ENCODE measurements around the gene CAB39L. TPM values are rescaled to one million over a fixed set of nuclear protein-coding genes. Genes with fewer than 3 reads are reported as not detected.

CAB39L gene
- total and polyA plus RNA-seq, 2 of the 13 experiments (the other 11 are each of a cell fraction or from before 2014, with no cell fraction given), result 3.1 to 6.1 TPM

GRCh38 chr13:49421391-49421790 lies 22.5 kb downstream of the CAB39L start (continued):
- TF ChIP-seq RNF219 (CRISPR knock-in tag; IDR thresholded peaks at IDR 0.05) (no peak), HINFP (CRISPR knock-in tag; IDR thresholded peaks at IDR 0.05; ENCODE audit: low read depth) (0 out of 2 replicates have a peak, but pooled peaks have one; percentile 38), ZNF691 (CRISPR knock-in tag; IDR thresholded peaks at IDR 0.05; ENCODE audit: borderline replicate concordance, low read depth) (0 out of 2 replicates have a peak, but pooled peaks have one; percentile 34), NR2F6 (IDR thresholded peaks at IDR 0.05) (no peak), NR2F6 (CRISPR knock-in tag; IDR thresholded peaks at IDR 0.05) (peak; percentile 14; the same call in 1 of the 2 replicates), MIXL1 (CRISPR knock-in tag; IDR thresholded peaks at IDR 0.05) (peak; percentile 55; the same call in 1 of the 2 replicates), NFKBIZ (CRISPR knock-in tag; IDR thresholded peaks at IDR 0.05) (no peak), KLF9 (CRISPR knock-in tag; IDR thresholded peaks at IDR 0.05; ENCODE audit: low read depth) (no peak), MEF2D (CRISPR knock-in tag; IDR thresholded peaks at IDR 0.05) (0 out of 2 replicates have a peak, but pooled peaks have one; percentile 33), CTCF (CRISPR knock-in tag; IDR thresholded peaks at IDR 0.05) (peak; percentile 97), AHR (CRISPR knock-in tag; IDR thresholded peaks at IDR 0.05) (no peak), FOXA3 (CRISPR knock-in tag; IDR thresholded peaks at IDR 0.05) (0 out of 2 replicates have a peak, but pooled peaks have one; percentile 15), RXRB (CRISPR knock-in tag; IDR thresholded peaks at IDR 0.05; ENCODE audit: borderline replicate concordance) (no peak), ZNF580 (CRISPR knock-in tag; IDR thresholded peaks at IDR 0.05; ENCODE audit: borderline replicate concordance, low read depth) (peak; percentile 59; the same call in 1 of the 2 replicates), HNF4A (CRISPR knock-in tag; IDR thresholded peaks at IDR 0.05) (peak; percentile 50; the same call in 1 of the 2 replicates), TAF1 (CRISPR knock-in tag; IDR thresholded peaks at IDR 0.05) (0 out of 2 replicates have a peak, but pooled peaks have one; percentile 22), XRCC5 (optimal IDR thresholded peaks at IDR 0.05; ENCODE audit: low read length) (peak; percentile 40), RAD21 (CRISPR knock-in tag; IDR thresholded peaks at IDR 0.05) (peak; percentile 93)

Data from HepG2 (cell line).